ACC112 (cell line): ENCODE results near the gene IBTK.
"Not testable (repeated sequence)": the region's sequence is repeated elsewhere in the genome, so short reads cannot be mapped to it uniquely, and the experiment has no call there.

Source experiments
- H2AFZ ChIP-seq: fragments of 200-600 bp; sonication (generic); one replicate; pipeline ENCODE4 v1.6.0; 2017; ENCODE audit warnings: antibody characterized with exemption, low read length; ENCODE audit not compliant: unreplicated experiment
- H3K27ac ChIP-seq: fragments of 200-600 bp; sonication (generic); 2 replicates; pipeline ENCODE4 v1.5.1; 2014; ENCODE audit warnings: low read depth, mild to moderate bottlenecking, antibody characterized with exemption, low read length, moderate library complexity
- H3K27me3 ChIP-seq: fragments of 200-600 bp; sonication (generic); 2 replicates; pipeline ENCODE4 v1.6.1; 2014; ENCODE audit warnings: mild to moderate bottlenecking, antibody characterized with exemption, low read length, moderate library complexity, mixed read lengths; ENCODE audit not compliant: insufficient read depth
- H3K36me3 ChIP-seq: fragments of 200-600 bp; sonication (generic); 2 replicates; pipeline ENCODE4 v1.6.1; 2016; ENCODE audit warnings: mild to moderate bottlenecking, antibody characterized with exemption, low read length, moderate library complexity, mixed read lengths; ENCODE audit not compliant: insufficient read depth
- H3K4me1 ChIP-seq: fragments of 200-600 bp; sonication (generic); one replicate; pipeline ENCODE4 v1.6.1; 2016; ENCODE audit warnings: low read length, mixed read lengths; ENCODE audit not compliant: insufficient read depth, unreplicated experiment, control insufficient read depth
- H3K4me3 ChIP-seq: fragments of 200-600 bp; sonication (generic); 2 replicates; pipeline ENCODE4 v1.5.1; 2014; ENCODE audit warnings: mild to moderate bottlenecking, low read depth, low read length
- H3K79me2 ChIP-seq: fragments of 200-600 bp; sonication (generic); one replicate; pipeline ENCODE4 v1.6.0; 2016; ENCODE audit warnings: low read length; ENCODE audit not compliant: control insufficient read depth, unreplicated experiment, insufficient read depth

The IBTK gene

GRCh38 chr6:82144007-82144851 is 103.3 kb downstream of the IBTK start:
- Histone ChIP-seq H3K4me3 (peak overlapping the region; percentile 46), H3K4me1 (peaks cover 35% of the 10 kb centered on the region), H2AFZ (peak overlapping the region; percentile 57), H3K27ac (peak overlapping the region; percentile 92), H3K79me2 (no peaks in the 10 kb centered on the region), H3K27me3 (no peaks in the 10 kb centered on the region), H3K36me3 (no peaks in the 10 kb centered on the region)

- no peaks in the 10 kb centered on the region for H3K27me3 ChIP-seq
- H3K4me3 ChIP-seq: no peak overlapping the region
- H3K36me3 ChIP-seq: no peaks in the 10 kb centered on the region
- H3K27ac ChIP-seq: peak overlapping the region; percentile 92
- no peaks in the 10 kb centered on the region for H3K79me2 ChIP-seq
- H3K4me1 ChIP-seq: peaks cover 40% of the 10 kb centered on the region
- H2AFZ ChIP-seq: no peak overlapping the region
Observed at GRCh38 chr6:82143041-82143481, 104.5 kb downstream of the IBTK start.

GRCh38 chr6:82142524-82142923 is 105.0 kb downstream of the IBTK start:
- Histone ChIP-seq H3K4me1 (peaks cover 40% of the 10 kb centered on the region), H3K79me2 (no peaks in the 10 kb centered on the region), H3K36me3 (no peaks in the 10 kb centered on the region), H3K27me3 (no peaks in the 10 kb centered on the region), H3K4me3 (no peak overlapping the region), H2AFZ (no peak overlapping the region), H3K27ac (0 out of 2 replicates have a peak overlapping the region, but pooled peaks have one; percentile 92)

- H3K27ac ChIP-seq: no peak overlapping the region
- peaks cover 16% of the 10 kb centered on the region for H3K4me1 ChIP-seq
- no peaks in the 10 kb centered on the region for H3K27me3 ChIP-seq
- H3K79me2 ChIP-seq: no peaks in the 10 kb centered on the region
- no peak overlapping the region for H2AFZ ChIP-seq
- no peak overlapping the region for H3K4me3 ChIP-seq
- H3K36me3 ChIP-seq: no peaks in the 10 kb centered on the region
Observed at GRCh38 chr6:82138075-82138791, 109.3 kb downstream of the IBTK start.

GRCh38 chr6:82131441-82131840 is 116.1 kb downstream of the IBTK start:
- no peaks in the 10 kb centered on the region for H3K4me1 ChIP-seq
- no peak overlapping the region for H2AFZ ChIP-seq
- H3K4me3 ChIP-seq: no peak overlapping the region
- H3K79me2 ChIP-seq: no peaks in the 10 kb centered on the region
- no peak overlapping the region for H3K27ac ChIP-seq
- H3K27me3 ChIP-seq: no peaks in the 10 kb centered on the region
- H3K36me3 ChIP-seq: no peaks in the 10 kb centered on the region

- H3K4me3 ChIP-seq: no peak overlapping the region
- H3K79me2 ChIP-seq: no peaks in the 10 kb centered on the region
- no peaks in the 10 kb centered on the region for H3K4me1 ChIP-seq
- H3K36me3 ChIP-seq: no peaks in the 10 kb centered on the region
- no peak overlapping the region for H2AFZ ChIP-seq
- H3K27me3 ChIP-seq: no peaks in the 10 kb centered on the region
- no peak overlapping the region for H3K27ac ChIP-seq
Observed at GRCh38 chr6:82129797-82130196, 117.7 kb downstream of the IBTK start.

GRCh38 chr6:82128973-82129372 is 118.6 kb downstream of the IBTK start:
- H3K27me3 ChIP-seq, H2AFZ ChIP-seq, H3K4me1 ChIP-seq, H3K79me2 ChIP-seq, H3K4me3 ChIP-seq, H3K36me3 ChIP-seq, H3K27ac ChIP-seq: not testable (repeated sequence)

- no peak overlapping the region for H3K4me3 ChIP-seq
- no peaks in the 10 kb centered on the region for H3K27me3 ChIP-seq
- H3K79me2 ChIP-seq: no peaks in the 10 kb centered on the region
- no peaks in the 10 kb centered on the region for H3K36me3 ChIP-seq
- no peaks in the 10 kb centered on the region for H3K4me1 ChIP-seq
- no peak overlapping the region for H2AFZ ChIP-seq
- H3K27ac ChIP-seq: no peak overlapping the region
Observed at GRCh38 chr6:82123632-82124031, 123.9 kb downstream of the IBTK start.
